GDM1 (cell line): ENCODE data around the gene PEX1.
"Not testable (repeated sequence)": the region's sequence is repeated elsewhere in the genome, so short reads cannot be mapped to it uniquely, and the experiment has no call there.

Experiments used
- DNase-seq: peaks from one replicate; lab custom pipeline; 2025; lab: John Stamatoyannopoulos, UW

Gene PEX1

GRCh38 chr7:92528188-92528957, at the start of gene PEX1, which contains the start of gene RBM48:
TSS of gene PEX1 (minus strand) at chr7:92528520. CDS start at chr7:92528435, 85 bp downstream.
TSS of gene RBM48 (plus strand) at chr7:92528795. CDS start at chr7:92528814, 19 bp downstream.
- DNase-seq, result peak; percentile 98

GRCh38 chr7:92576296-92576695, 48.0 kb upstream of the PEX1 start:
- no peak for DNase-seq

- no peak for DNase-seq
Observed at GRCh38 chr7:92569137-92569536, 40.8 kb upstream of the PEX1 start.

GRCh38 chr7:92567460-92567859, 39.1 kb upstream of the PEX1 start:
- no peak for DNase-seq

GRCh38 chr7:92563345-92563744, 35.0 kb upstream of the PEX1 start:
- DNase-seq, result no peak

GRCh38 chr7:92560602-92561001, 32.3 kb upstream of the PEX1 start:
- DNase-seq, result no peak

- no peak for DNase-seq
Observed at GRCh38 chr7:92557808-92558362, 29.6 kb upstream of the PEX1 start.

GRCh38 chr7:92557249-92557648, 28.9 kb upstream of the PEX1 start:
- DNase-seq, result no peak

- DNase-seq, result no peak
Observed at GRCh38 chr7:92550194-92550593, 21.9 kb upstream of the PEX1 start.

GRCh38 chr7:92547579-92547978, 19.3 kb upstream of the PEX1 start:
- DNase-seq, result no peak

- DNase-seq, result no peak
Observed at GRCh38 chr7:92546856-92547497, 18.7 kb upstream of the PEX1 start.

- not testable (repeated sequence) for DNase-seq
Observed at GRCh38 chr7:92545116-92545515, 16.8 kb upstream of the PEX1 start.

- not testable (repeated sequence) for DNase-seq
Observed at GRCh38 chr7:92543542-92543941, 15.2 kb upstream of the PEX1 start.

GRCh38 chr7:92534572-92534971, 6.3 kb upstream of the PEX1 start:
- no peak for DNase-seq

- DNase-seq, result no peak
Observed at GRCh38 chr7:92528958-92529264, 591 bp upstream of the PEX1 start.

GRCh38 chr7:92527300-92528187, 776 bp downstream of the PEX1 start:
- DNase-seq, result no peak

- DNase-seq, result no peak
Observed at GRCh38 chr7:92523110-92523509, 5.2 kb downstream of the PEX1 start.

- no peak for DNase-seq
Observed at GRCh38 chr7:92520024-92520423, 8.3 kb downstream of the PEX1 start.

- DNase-seq, result no peak
Observed at GRCh38 chr7:92517631-92518030, 10.7 kb downstream of the PEX1 start.

GRCh38 chr7:92513167-92513902, 15.0 kb downstream of the PEX1 start:
- no peak for DNase-seq

GRCh38 chr7:92508946-92509345, 19.4 kb downstream of the PEX1 start:
- no peak for DNase-seq

GRCh38 chr7:92506363-92506762, 22.0 kb downstream of the PEX1 start:
- no peak for DNase-seq
